ENCODE data around the gene PCDHGA6. TPM values are rescaled to one million over a fixed set of nuclear protein-coding genes. Genes with fewer than 3 reads are reported as not detected.

Gene PCDHGA6
- total and polyA plus RNA-seq, 2 of the 8 experiments (the other 6 are each of a cell fraction or from before 2014, with no cell fraction given) = 1.4 to 2.0 TPM

- Histone ChIP-seq H3K27me3 (replicated peaks in 1 of 4; ENCODE audit: control insufficient read depth in 3 of 4, extremely low read depth in 1 of 4, insufficient read depth in 3 of 4, low read length in 3 of 4) (no peaks in the 10 kb centered on the region), H4K8ac (ENCODE audit: extremely low read depth, insufficient read depth, low read length) (no peak overlapping the region), H3K18ac (ENCODE audit: extremely low read depth, low read length) (no peak overlapping the region), H2BK15ac (ENCODE audit: low read length) (no peak overlapping the region), H2AK5ac (ENCODE audit: low read depth, low read length) (no peak overlapping the region), H3K4ac (replicated peaks; ENCODE audit: insufficient read length, low read depth, low read length) (no peak overlapping the region), H3K23ac (ENCODE audit: insufficient read length) (no peak overlapping the region), H3K23me2 (ENCODE audit: low read depth, low read length) (no peaks in the 10 kb centered on the region), H2AFZ (ENCODE audit: low read length) (no peak overlapping the region), H3K4me2 (ENCODE audit: insufficient read depth in 1 of 2, low read depth in 2 of 2, low read length in 2 of 2) (no peak overlapping the region), H4K20me1 (replicated peaks in 1 of 2; ENCODE audit: control insufficient read depth in 1 of 2, insufficient read depth in 2 of 2, low read length in 2 of 2) (no peaks in the 10 kb centered on the region), H2BK5ac (ENCODE audit: low read depth, low read length) (no peak overlapping the region), H2BK12ac (ENCODE audit: low read depth, low read length) (no peak overlapping the region), H3K79me2 (ENCODE audit: control insufficient read depth in 1 of 2, insufficient read depth in 2 of 2, low read length in 2 of 2) (no peaks in the 10 kb centered on the region), H3K14ac (ENCODE audit: insufficient read length) (no peak overlapping the region), H3K9me3 (ENCODE audit: insufficient read depth in 2 of 2, low read depth in 1 of 2, low read length in 1 of 2) (peaks cover 36 to 54% of the 10 kb centered on the region in 2 experiments; a peak in 3 of 4 replicates), H3K27ac (ENCODE audit: low read depth, low read length) (no peak overlapping the region), H3K4me3 (ENCODE audit: extremely low read depth in 1 of 4, insufficient read depth in 2 of 4, low read depth in 3 of 4, low read length in 4 of 4) (no peak overlapping the region), H3K9ac (replicated peaks in 1 of 4; ENCODE audit: extremely low read depth in 1 of 4, low read depth in 3 of 4, low read length in 3 of 4) (no peak overlapping the region), H3K4me1 (replicated peaks in 1 of 4; ENCODE audit: control insufficient read depth in 3 of 4, insufficient read depth in 4 of 4, low read length in 3 of 4) (no peaks in the 10 kb centered on the region), H2BK120ac (replicated peaks; ENCODE audit: low read depth, low read length) (no peak overlapping the region), H4K5ac (ENCODE audit: insufficient read length, low read depth, low read length) (no peak overlapping the region), H2BK20ac (ENCODE audit: low read length) (no peak overlapping the region), H3K79me1 (ENCODE audit: low read depth, low read length) (no peaks in the 10 kb centered on the region), H3K56ac (replicated peaks; ENCODE audit: insufficient read length, low read depth, low read length) (no peak overlapping the region), H3K36me3 (ENCODE audit: control insufficient read depth in 2 of 4, insufficient read depth in 4 of 4, low read length in 3 of 4) (peaks cover 0 to 3% (median 0%) of the 10 kb centered on the region in 4 experiments; a peak in 2 of 8 replicates), H4K91ac (replicated peaks; ENCODE audit: insufficient read length, low read length) (no peak overlapping the region)
- FAIRE-seq (no peak), DNase-seq (ENCODE audit: low read depth in 1 of 2, low spot score in 2 of 2) (no peak)
- CTCF ChIA-PET (ENCODE audit: partially characterized antibody) = interaction anchor here (0.7 to 3.7 kb wide), 21 partner anchors 9 to 256 kb away, joined by 3 to 27 read pairs (median 5); partner anchors contain the start of genes PCDHB10, PCDHB11, PCDHB9 and PCDHGA10
- WGBS, 2 experiments (ENCODE audit: extremely low coverage in 1 of 2, insufficient coverage in 1 of 2, insufficient read length in 1 of 2, insufficient replicate concordance in 2 of 2, low coverage in 1 of 2, low lambda C conversion rate in 2 of 2, missing lambda C conversion rate in 1 of 2) = 95% methylated on average over 55 of the region's 69 CpGs; no CpG with 5 or more reads in 1 of the 2 experiments
- POLR2A ChIA-PET (ENCODE audit: partially characterized antibody) = no interaction called here
- TF ChIP-seq EZH2 (IDR thresholded peaks at IDR 0.05; ENCODE audit: low read depth, low read length, severe bottlenecking) = no peak
- TF ChIP-seq CTCF (IDR thresholded peaks at IDR 0.05; ENCODE audit: control extremely low read depth in 1 of 3, insufficient read depth in 1 of 3, low read depth in 1 of 3, low read length in 3 of 3) = no peak
- TF ChIP-seq NRF1 (IDR thresholded peaks at IDR 0.05; ENCODE audit: low read depth, low read length) = no peak
- no peak for TF ChIP-seq TEAD4 (IDR thresholded peaks at IDR 0.05; ENCODE audit: low read depth, low read length)
- TF ChIP-seq, protein P1, sequence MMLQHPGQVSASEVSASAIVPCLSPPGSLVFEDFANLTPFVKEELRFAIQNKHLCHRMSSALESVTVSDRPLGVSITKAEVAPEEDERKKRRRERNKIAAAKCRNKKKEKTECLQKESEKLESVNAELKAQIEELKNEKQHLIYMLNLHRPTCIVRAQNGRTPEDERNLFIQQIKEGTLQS (IDR thresholded peaks at IDR 0.05; ENCODE audit: insufficient read depth, low read depth, low read length) = no peak
- no peak for TF ChIP-seq RXRA (IDR thresholded peaks at IDR 0.05; ENCODE audit: insufficient read depth, low read depth, low read length)
- no peak for TF ChIP-seq BACH1 (IDR thresholded peaks at IDR 0.05; ENCODE audit: low read length)
- TF ChIP-seq SP2 (IDR thresholded peaks at IDR 0.05; ENCODE audit: low read length) = no peak
- no peak for TF ChIP-seq CEBPB (IDR thresholded peaks at IDR 0.05; ENCODE audit: low read depth, low read length)
These were observed 1.9 kb upstream of the PCDHGA6 start for GRCh38 chr5:141371572-141372475.

All from H1 (cell line).